ENCODE results near the gene ABHD17A. TPM values are rescaled to one million over a fixed set of nuclear protein-coding genes. Genes with fewer than 3 reads are reported as not detected.
"Not testable (repeated sequence)": the region's sequence is repeated elsewhere in the genome, so short reads cannot be mapped to it uniquely, and the experiment has no call there.

The ABHD17A gene
- polyA plus RNA-seq, 1 of the 3 experiments (the other 2 are of a cell fraction) = 61.1 TPM

GRCh38 chr19:1875646-1876495 is 9.4 kb downstream of the ABHD17A start (continued):
- TF ChIP-seq SIN3A (IDR thresholded peaks at IDR 0.05; ENCODE audit: borderline replicate concordance, low read depth, low read length) (peak; percentile 94), PBX3 (IDR thresholded peaks at IDR 0.05) (peak; percentile 51), MAX (IDR thresholded peaks at IDR 0.05; ENCODE audit: low read depth) (peak; percentile 90), EZH2phosphoT487 (IDR thresholded peaks at IDR 0.05; ENCODE audit: borderline replicate concordance, low read depth) (no peak), RCOR1 (IDR thresholded peaks at IDR 0.05; ENCODE audit: low read length) (0 out of 2 replicates have a peak, but pooled peaks have one; percentile 14), NFIC (IDR thresholded peaks at IDR 0.05; ENCODE audit: borderline replicate concordance) (no peak), TEAD4 (IDR thresholded peaks at IDR 0.05; ENCODE audit: borderline replicate concordance, insufficient read depth) (no peak), ELF1 (IDR thresholded peaks at IDR 0.05) (peak; percentile 96), RXRA (IDR thresholded peaks at IDR 0.05; ENCODE audit: borderline replicate concordance, low read depth) (no peak), MXI1 (IDR thresholded peaks at IDR 0.05; ENCODE audit: low read depth, low read length) (peak; percentile 94)
- TF ChIP-seq, protein P1, sequence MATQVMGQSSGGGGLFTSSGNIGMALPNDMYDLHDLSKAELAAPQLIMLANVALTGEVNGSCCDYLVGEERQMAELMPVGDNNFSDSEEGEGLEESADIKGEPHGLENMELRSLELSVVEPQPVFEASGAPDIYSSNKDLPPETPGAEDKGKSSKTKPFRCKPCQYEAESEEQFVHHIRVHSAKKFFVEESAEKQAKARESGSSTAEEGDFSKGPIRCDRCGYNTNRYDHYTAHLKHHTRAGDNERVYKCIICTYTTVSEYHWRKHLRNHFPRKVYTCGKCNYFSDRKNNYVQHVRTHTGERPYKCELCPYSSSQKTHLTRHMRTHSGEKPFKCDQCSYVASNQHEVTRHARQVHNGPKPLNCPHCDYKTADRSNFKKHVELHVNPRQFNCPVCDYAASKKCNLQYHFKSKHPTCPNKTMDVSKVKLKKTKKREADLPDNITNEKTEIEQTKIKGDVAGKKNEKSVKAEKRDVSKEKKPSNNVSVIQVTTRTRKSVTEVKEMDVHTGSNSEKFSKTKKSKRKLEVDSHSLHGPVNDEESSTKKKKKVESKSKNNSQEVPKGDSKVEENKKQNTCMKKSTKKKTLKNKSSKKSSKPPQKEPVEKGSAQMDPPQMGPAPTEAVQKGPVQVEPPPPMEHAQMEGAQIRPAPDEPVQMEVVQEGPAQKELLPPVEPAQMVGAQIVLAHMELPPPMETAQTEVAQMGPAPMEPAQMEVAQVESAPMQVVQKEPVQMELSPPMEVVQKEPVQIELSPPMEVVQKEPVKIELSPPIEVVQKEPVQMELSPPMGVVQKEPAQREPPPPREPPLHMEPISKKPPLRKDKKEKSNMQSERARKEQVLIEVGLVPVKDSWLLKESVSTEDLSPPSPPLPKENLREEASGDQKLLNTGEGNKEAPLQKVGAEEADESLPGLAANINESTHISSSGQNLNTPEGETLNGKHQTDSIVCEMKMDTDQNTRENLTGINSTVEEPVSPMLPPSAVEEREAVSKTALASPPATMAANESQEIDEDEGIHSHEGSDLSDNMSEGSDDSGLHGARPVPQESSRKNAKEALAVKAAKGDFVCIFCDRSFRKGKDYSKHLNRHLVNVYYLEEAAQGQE (IDR thresholded peaks at IDR 0.05; ENCODE audit: low read depth, low read length) = 0 out of 2 replicates have a peak, but pooled peaks have one; percentile 18
- TF ChIP-seq, protein P2, sequence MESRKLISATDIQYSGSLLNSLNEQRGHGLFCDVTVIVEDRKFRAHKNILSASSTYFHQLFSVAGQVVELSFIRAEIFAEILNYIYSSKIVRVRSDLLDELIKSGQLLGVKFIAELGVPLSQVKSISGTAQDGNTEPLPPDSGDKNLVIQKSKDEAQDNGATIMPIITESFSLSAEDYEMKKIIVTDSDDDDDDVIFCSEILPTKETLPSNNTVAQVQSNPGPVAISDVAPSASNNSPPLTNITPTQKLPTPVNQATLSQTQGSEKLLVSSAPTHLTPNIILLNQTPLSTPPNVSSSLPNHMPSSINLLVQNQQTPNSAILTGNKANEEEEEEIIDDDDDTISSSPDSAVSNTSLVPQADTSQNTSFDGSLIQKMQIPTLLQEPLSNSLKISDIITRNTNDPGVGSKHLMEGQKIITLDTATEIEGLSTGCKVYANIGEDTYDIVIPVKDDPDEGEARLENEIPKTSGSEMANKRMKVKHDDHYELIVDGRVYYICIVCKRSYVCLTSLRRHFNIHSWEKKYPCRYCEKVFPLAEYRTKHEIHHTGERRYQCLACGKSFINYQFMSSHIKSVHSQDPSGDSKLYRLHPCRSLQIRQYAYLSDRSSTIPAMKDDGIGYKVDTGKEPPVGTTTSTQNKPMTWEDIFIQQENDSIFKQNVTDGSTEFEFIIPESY (IDR thresholded peaks at IDR 0.05; ENCODE audit: borderline replicate concordance, low read depth) = 0 out of 2 replicates have a peak, but pooled peaks have one; percentile 58

DNA sequence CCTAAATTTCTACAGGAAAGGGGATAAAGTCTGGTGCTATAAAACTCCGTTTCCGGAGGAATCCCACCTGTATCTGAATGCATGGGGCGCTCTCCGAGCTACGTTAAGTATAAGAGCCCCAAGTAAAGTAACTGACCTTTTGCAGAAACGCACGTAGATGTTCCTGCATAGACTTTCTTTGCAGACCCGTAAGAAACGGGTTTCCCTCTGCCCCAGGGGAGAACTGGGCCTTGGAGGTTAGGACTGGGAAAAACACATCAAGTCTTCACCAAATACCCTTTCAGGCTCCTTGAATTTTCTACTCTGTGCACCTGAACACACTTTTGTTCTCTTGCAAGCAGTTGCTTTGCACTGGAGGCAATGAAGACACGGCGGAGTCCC is 10.0 kb downstream of the ABHD17A start:
- H3K9ac ChIP-seq = peak overlapping the region; percentile 80
- not testable (repeated sequence) for H3K9me3 ChIP-seq; H3K27me3 ChIP-seq (ENCODE audit: insufficient read depth); H3K36me3 ChIP-seq (replicated peaks in 1 of 2; ENCODE audit: control insufficient read depth in 1 of 2, insufficient read depth in 2 of 2, low read length in 1 of 2); H2AFZ ChIP-seq (ENCODE audit: low read depth); DNase-seq; H3K9me2 ChIP-seq
- H3K4me1 ChIP-seq (ENCODE audit: control insufficient read depth in 1 of 2, insufficient read depth in 2 of 2, low read depth in 1 of 2, low read length in 1 of 2) = peaks cover 16 to 26% of the 10 kb centered on the region in 2 experiments
- ChIA-PET CTCF (interaction anchor here (1.0 to 1.5 kb wide), 3 partner anchors 10 to 49 kb away, joined by 3 to 7 read pairs (median 4); no protein-coding TSS in a partner anchor), POLR2A (interaction anchor here (0.9 to 1.0 kb wide), 2 partner anchors 9 to 11 kb away, joined by 3 to 6 read pairs; no protein-coding TSS in a partner anchor)
- WGBS (ENCODE audit: low lambda C conversion rate) = under 1% methylated on average over 9 of the region's 11 CpGs
- peak overlapping the region; percentile 83 to 91 for H3K4me3 ChIP-seq (ENCODE audit: low read depth in 2 of 2, low read length in 1 of 2)
- H3K4me2 ChIP-seq = peak overlapping the region; percentile 84
- H3K27ac ChIP-seq (ENCODE audit: low read depth in 2 of 2, low read length in 1 of 2) = peak overlapping the region; percentile 78 to 87
- peaks cover 12% of the 10 kb centered on the region for H3F3A ChIP-seq (replicated peaks; ENCODE audit: insufficient read depth)
- peaks cover 15% of the 10 kb centered on the region for H4K20me1 ChIP-seq (ENCODE audit: insufficient read depth)
- peaks cover 58% of the 10 kb centered on the region for H3K79me2 ChIP-seq (ENCODE audit: insufficient read depth)
